GM12872 (cell line): ENCODE data around the gene TRAF3IP3.

Experiments used
- TF ChIP-seq, protein P1 (sequence below): IDR thresholded peaks from 3 replicates; pipeline ENCODE4 v1.5.1; 2011; ENCODE audit warnings: low read depth, mild to moderate bottlenecking, low read length, moderate library complexity; ENCODE audit not compliant: insufficient read depth

TRAF3IP3 gene

DNA sequence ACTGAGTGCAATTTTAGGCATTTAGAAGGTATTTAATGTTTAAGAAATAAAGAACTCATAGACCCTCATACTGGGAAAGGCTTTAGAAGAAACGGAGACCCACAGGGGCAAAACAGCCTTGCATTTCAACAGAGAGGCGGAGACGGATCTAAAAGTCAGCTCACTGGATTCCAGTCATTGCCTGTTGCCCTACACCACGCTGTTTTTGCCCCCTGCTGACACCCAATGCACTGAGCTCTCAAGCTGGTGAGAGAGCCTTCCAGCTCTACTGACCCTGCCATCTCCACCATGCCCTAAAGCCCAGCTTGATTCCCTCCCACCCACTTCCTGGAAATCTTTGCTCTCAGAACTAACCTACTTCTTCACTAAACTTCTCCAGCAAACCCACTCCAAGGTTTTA, 7.2 kb upstream of the TRAF3IP3 start:
- TF ChIP-seq, protein P1, sequence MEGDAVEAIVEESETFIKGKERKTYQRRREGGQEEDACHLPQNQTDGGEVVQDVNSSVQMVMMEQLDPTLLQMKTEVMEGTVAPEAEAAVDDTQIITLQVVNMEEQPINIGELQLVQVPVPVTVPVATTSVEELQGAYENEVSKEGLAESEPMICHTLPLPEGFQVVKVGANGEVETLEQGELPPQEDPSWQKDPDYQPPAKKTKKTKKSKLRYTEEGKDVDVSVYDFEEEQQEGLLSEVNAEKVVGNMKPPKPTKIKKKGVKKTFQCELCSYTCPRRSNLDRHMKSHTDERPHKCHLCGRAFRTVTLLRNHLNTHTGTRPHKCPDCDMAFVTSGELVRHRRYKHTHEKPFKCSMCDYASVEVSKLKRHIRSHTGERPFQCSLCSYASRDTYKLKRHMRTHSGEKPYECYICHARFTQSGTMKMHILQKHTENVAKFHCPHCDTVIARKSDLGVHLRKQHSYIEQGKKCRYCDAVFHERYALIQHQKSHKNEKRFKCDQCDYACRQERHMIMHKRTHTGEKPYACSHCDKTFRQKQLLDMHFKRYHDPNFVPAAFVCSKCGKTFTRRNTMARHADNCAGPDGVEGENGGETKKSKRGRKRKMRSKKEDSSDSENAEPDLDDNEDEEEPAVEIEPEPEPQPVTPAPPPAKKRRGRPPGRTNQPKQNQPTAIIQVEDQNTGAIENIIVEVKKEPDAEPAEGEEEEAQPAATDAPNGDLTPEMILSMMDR: no peak

- TF ChIP-seq, protein P1: no peak
These were observed 6.6 kb upstream of the TRAF3IP3 start for GRCh38 chr1:209749205-209749604.

GRCh38 chr1:209749670-209750323, 6.1 kb upstream of the TRAF3IP3 start:
- TF ChIP-seq, protein P1: no peak

GRCh38 chr1:209751627-209752231, 4.1 kb upstream of the TRAF3IP3 start:
- TF ChIP-seq, protein P1: no peak

DNA sequence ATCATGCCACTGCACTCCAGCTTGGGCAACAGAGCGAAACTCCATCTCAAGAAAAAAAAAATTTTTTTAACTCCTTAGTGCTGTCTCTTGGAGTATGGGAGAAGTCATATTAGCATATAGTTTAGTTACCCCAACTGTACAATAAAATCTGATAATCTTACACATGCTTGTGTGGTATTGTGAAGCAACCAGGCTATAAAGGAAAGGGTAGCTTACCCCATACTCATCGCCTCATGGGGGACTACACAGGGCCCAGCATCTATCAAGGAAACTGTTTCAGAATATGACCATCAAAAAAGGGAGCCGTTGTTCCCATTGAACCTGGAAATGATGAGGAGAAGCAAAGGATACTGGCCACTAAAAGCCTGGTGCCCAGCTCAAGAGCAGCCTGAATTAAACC, 3.0 kb upstream of the TRAF3IP3 start:
- TF ChIP-seq, protein P1: no peak

- TF ChIP-seq, protein P1: no peak
These were observed 597 bp upstream of the TRAF3IP3 start for GRCh38 chr1:209755256-209755655.

DNA sequence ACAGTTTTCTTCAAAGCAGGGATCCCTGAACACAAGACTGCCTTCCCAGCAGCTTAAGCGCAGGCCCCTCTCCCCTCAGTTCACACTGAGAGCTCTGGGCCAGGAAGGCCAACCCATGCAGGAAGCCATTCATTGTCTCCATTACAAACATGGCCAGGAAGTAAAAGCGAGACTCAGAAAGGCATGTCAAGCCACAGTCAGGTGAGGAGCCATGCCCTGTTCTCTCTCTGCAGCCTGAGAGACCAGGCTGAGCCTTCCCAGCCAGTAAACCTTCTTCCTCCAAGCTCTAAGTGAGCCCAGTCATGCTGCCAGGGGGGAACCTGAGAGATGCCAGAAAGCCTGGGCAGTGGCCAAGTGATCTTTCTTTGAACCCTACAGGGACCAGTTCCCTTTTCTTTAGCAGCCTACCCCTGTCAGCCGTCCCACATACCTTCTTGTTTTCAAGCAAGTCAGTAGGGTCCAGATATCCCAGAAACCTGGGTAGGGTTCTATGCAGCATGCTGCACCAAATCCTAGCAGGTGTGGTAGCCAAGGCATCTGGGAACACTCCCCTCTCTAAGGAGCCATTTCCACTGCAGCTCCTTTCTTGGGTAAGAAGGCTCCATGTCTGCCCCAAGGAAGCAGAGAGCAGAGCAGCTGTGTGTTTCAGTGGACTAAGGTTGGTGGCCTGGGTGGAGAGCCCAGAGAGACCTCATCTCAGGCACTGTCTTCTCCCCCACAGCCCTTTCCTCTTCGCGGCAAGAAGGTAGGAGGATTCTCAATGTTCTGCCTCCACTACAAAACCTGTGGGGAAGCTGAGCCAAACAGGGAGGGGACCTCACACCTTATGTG, 977 bp downstream of the TRAF3IP3 start:
- TF ChIP-seq, protein P1: no peak
